GM21786 (cell line): Measurements from ENCODE around the gene FMOD.

ENCODE experiments used
- ATAC-seq: cut with Tn5 transposase; IDR thresholded peaks from one replicate; pipeline ENCODE4 v1.9.1; 2021; ENCODE audit not compliant: unreplicated experiment

FMOD gene

DNA sequence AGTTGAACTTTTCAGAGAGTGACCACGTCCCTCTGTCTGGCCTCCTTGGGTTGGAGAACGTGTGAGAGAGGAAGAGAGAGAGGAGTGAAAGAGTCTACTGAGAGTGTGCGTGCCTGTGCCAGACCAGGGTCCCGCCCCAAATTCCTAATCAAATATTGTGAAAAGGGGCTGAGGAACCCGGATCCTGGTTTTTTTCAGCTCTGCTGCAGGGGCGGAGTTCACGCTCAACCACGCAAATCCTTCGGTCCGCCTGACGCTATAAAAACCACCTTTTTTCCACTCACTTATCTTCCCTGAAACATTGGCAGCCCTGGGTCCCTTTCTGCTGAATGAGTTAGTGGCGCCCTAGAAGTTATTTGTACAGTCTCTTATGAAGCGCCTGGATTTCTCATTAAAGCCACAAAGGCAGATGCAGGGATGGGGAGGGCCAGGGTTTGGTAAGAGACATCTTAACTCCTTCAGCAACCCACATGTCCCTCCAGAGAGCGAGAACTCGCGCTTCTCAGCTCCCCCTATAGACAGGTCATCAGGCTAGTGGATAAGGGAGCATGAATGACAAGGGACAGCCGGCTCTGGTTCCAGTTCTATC lies at the start of gene FMOD:
TSS of gene FMOD (minus strand) at position 86 of the 589 bp plus-strand sequence. CDS start 2,852 bp downstream, outside the sequence.
- ATAC-seq: no peak

DNA sequence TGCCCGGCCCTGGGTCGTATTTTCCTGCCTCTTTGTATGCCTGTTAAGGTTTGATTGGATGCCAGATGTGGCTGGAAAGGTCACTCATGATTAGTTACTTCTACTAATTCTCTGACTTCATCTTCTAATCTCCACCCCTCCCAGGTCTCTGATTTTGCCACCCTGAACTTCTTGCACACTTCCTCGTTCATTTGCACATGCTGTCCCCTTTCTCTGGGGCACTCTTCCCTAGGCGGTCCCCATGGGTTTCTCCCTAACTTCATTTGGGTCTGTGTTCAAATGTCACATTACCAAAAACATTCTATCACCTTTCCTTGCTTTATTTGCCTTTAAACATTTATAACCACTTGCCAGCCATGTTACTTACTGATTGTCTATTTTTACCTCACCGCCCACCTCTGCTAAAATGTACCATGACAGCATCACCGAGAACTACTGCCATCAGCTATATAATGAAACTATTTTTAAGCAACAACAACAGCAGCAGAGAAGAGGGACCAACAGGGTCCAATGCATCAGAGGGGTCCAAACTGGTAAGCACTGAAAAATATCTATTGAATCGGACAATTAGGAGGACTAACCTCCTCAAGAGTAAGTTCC lies 45.8 kb upstream of the FMOD start:
- no peak for ATAC-seq

DNA sequence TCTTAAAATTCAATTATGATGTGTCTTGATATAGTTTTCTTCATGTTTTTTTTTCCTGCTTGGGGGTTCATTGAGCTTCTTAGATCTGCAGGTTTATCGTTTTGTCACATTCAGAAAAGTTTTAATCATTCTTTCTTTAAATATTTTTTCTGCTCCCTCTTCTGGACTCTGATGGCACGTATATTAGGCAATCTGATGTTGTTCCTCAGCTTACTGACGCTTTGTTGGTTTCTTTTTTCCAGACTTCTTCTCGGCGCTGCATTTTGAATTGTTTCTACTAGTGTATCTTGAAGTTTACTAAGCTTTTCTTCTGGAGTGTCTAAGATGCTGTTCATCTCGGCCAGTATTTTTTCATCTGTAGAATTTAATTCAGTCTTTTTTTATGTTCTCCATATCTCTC lies 44.8 kb upstream of the FMOD start:
- ATAC-seq: no peak

DNA sequence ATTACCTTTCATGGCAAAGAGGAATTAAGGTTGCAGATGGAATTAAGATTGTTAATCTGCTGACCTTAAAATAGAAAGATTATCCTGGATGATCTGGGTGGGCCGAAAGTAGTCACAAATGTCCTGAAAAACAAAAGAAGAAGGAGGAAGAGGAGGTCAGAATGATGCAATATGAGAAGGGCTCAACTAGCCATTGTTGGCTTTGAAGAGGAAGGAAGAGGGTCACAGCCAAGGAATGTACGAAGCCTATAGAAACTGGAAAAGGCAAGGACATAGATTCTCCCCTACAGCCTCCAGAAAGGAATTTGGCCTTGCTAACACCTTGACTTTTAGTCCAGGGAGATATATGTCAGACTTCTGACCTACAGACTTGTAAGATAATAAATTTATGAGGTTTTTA lies 39.4 kb upstream of the FMOD start:
- no peak for ATAC-seq

GRCh38 chr1:203388683-203389082 lies 37.8 kb upstream of the FMOD start:
- no peak for ATAC-seq

DNA sequence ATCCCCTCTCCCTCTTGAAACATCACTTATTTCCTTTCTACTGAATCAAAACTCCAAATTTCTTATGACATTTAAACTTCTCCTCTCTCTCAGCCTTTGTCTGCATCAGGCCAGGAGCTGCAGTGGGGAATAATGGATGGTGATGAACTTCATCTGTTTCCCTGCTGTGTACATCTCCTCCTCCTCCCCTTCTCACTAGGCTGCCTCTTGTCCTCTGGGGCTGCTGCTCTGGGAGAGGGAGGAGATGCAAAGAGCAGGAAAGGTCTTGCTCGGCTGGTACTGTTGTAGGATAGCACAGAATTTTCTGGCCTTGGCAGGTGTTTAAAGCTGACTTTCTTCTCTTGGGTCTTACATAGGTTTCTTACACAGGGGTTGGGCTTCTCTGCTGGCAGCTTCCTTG lies 31.1 kb upstream of the FMOD start:
- no peak for ATAC-seq

DNA sequence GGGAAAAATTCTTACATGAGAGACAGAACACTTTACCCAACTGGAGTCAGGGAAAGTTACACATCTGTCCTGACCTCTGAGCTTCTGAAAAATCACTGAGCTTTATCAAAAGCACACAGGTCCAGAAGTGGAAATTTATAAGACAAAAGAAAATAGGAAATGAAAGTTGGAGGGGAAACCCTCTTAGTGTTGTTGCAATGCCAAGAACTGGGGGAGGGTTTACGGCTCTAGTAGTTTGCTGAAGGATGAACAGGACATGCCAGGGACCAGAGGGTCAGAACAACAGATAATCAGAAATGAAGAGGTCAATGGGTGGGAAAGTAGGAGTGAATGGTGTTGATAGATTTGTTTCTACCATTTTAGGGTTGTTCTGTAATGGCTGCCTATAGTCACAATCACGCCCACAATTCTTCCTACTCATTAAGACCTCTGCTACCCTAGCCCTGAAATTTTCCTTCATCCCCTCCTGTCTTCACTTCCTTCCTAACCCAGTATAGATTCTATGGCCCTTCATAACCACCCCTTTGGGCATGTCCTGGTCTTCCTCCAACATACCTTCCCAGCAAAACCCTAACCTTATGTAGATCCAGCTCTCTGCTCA lies 30.3 kb upstream of the FMOD start:
- ATAC-seq: peak; percentile 73

GRCh38 chr1:203380420-203381150 lies 29.7 kb upstream of the FMOD start:
- ATAC-seq: peak; percentile 45

DNA sequence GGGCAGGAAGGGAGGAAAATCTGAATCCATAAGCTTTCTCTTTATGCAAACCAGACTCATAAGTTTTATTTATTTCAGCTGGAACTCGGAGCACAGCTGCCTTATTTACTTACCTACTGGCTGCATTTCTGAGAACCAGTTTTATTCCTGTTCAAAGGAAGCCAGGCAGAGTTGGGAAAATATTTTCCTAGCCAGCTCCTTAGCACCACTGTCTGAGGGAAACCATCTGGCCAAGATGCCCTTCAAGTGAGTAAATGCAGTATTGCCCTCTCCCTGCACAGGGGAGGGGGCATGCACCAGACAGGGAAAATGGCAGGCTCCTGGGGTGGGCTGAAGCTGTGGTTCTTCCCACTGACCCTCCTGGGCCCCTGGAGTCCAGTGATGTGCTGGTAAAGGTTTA lies 28.9 kb upstream of the FMOD start:
- no peak for ATAC-seq

DNA sequence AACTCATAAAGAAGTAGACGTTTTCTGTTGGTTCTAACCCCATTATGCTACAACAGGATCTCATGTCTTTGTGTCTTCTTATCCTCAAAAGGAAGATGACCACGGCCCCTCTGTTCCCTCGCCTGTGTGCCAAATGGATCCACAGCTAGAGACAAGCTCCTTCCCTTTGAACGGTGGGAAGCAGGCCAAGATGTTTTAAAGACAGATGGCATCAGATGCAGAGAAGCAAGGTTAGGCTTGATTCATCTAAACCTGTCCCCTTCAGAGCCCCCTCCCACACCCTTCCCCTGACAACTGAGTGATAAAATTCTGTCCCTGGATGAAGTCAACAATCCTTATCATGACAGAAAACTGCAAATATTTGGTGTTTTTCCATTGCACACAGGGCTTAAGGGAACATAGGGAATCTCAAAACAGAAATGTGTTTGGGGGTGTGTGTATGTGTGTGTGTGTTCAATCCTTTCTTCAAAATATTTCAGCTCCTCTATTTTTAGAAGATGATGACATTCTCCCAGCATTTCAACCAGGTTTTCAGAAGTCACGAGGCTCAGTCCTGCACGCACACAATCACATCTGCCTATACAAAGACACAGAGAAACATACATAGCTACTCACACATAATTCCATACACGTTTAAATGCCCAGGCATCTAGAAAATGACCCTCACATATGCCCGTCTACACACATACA lies 27.8 kb upstream of the FMOD start:
- no peak for ATAC-seq

GRCh38 chr1:203373991-203374390 lies 23.1 kb upstream of the FMOD start:
- no peak for ATAC-seq

DNA sequence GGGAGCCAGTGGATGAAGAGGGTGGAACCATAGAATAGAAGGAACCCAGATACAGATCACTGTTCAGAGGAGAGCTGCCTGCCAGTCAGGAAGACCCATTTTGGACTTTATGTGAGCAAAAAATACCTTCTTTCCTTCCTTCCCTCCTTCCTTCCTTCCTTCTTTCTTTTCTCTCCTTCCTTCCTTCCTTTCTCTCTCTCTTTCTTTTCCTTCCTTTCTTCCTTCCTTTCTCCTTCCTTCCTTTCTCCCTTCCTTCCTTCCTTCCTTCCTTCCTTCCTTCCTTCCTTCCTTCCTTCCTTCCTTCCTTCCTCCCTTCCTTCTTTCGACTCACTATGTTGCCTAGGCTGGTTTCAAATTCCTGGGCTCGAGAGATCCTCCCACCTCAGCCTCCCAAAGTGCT lies 22.1 kb upstream of the FMOD start:
- ATAC-seq: no peak

- no peak for ATAC-seq
Measured at GRCh38 chr1:203371288-203371687, 20.4 kb upstream of the FMOD start.

- no peak for ATAC-seq
Measured at GRCh38 chr1:203369666-203370065, 18.7 kb upstream of the FMOD start.

DNA sequence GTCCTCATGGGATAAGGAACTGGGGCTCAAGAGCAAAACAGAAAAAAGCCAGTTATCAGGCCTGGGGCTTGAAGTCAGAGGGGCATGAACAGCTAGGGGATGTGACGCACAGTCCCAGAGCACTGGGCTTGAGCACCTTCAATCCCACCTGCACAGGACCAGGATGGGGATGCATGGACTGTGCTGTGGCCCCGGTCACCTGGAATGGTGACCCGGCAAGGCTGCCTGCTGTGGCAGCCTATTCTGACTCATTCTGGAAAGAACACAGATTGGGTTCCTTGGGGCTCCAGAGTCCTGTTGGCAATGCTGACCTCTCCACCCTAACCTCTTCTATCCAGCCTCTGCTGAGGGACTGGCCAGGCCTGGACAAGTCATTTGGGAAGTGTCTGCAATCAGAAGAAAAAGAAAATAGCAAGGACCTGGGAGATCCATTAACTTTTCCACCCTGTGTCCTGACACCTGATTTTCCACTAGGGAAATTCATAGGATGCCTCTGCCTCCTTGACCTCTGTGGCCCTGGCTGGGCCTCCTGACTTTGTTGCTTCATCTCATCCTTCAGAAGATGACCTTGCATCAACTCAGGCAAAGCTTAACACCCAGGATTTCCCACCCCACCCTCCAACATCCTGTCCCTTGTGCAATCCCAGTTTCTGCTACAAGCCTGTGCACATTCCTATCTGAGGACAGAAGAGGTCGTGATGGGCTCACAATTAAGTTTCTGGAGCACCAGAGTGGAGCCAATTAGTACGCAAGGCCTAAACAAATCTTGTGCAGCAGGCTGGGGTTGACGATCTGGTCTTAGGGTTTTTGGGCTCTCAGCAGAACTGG lies 17.9 kb upstream of the FMOD start:
- ATAC-seq: no peak

DNA sequence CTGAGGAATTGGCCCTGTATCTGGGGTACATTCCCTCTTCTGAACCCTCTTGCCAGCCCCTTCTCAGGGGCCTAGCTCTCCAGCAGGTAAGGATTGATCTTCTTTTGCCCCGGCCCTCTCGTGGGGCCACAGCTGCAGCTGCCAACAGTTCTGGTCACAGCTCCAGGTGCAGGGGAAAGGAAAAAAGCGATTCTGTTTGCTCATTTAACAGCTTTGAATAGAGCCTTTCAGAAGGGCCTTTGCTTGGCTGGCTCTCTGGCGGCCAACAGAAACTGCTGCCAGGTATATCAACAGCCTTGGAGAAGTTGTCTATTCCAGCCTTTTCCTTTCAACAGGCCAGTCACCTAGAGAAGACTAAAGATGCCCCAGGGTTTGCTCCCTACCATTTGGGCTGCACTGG lies 16.1 kb upstream of the FMOD start:
- ATAC-seq: no peak

- ATAC-seq: no peak
Measured at GRCh38 chr1:203366476-203366875, 15.6 kb upstream of the FMOD start.

DNA sequence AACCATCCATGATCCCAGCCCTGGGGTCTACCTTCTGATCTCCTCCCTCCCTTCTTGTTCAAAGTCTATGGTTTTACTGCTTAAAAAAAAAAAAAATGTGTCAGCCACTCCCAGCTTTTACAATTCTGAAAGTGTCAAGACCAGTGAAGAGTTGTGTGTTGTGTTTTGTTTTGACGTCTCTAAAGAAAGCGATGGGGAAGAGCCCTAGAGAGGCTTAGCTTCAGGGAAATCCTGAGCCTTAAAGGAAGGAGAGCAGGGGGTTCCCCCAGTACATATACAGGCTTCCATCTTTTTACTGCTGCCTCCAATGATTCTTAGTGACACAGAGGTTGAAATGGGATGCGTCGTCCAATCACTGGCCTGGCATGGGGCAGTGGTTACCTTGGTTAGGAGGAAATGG lies 13.9 kb upstream of the FMOD start:
- no peak for ATAC-seq

- ATAC-seq: no peak
Measured at GRCh38 chr1:203364094-203364801, 13.3 kb upstream of the FMOD start.

- no peak for ATAC-seq
Measured at GRCh38 chr1:203362720-203363025, 11.8 kb upstream of the FMOD start.
